GM21381 (cell line): ENCODE results near the gene PLPP3.

Experiments
- ATAC-seq: cut with Tn5 transposase; IDR thresholded peaks from one replicate; pipeline ENCODE4 v1.9.1; 2021; ENCODE audit warnings: mild to moderate bottlenecking, moderate library complexity; ENCODE audit not compliant: unreplicated experiment

Gene PLPP3

GRCh38 chr1:56466538-56466937 lies 112.8 kb downstream of the PLPP3 start:
- ATAC-seq: no peak

- ATAC-seq: no peak
Measured at GRCh38 chr1:56464294-56464693, 115.1 kb downstream of the PLPP3 start.

GRCh38 chr1:56463376-56463775 lies 116.0 kb downstream of the PLPP3 start:
- ATAC-seq: no peak

- no peak for ATAC-seq
Measured at GRCh38 chr1:56462209-56462608, 117.2 kb downstream of the PLPP3 start.

- no peak for ATAC-seq
Measured at GRCh38 chr1:56461158-56462127, 117.9 kb downstream of the PLPP3 start.

- no peak for ATAC-seq
Measured at GRCh38 chr1:56459260-56459659, 120.1 kb downstream of the PLPP3 start.

- no peak for ATAC-seq
Measured at GRCh38 chr1:56457756-56458375, 121.5 kb downstream of the PLPP3 start.

- no peak for ATAC-seq
Measured at GRCh38 chr1:56456435-56457101, 122.8 kb downstream of the PLPP3 start.

- ATAC-seq: no peak
Measured at GRCh38 chr1:56453417-56454078, 125.8 kb downstream of the PLPP3 start.

GRCh38 chr1:56453016-56453415 lies 126.3 kb downstream of the PLPP3 start:
- no peak for ATAC-seq

GRCh38 chr1:56452027-56453011 lies 127.0 kb downstream of the PLPP3 start:
- no peak for ATAC-seq

- ATAC-seq: no peak
Measured at GRCh38 chr1:56451491-56451890, 127.9 kb downstream of the PLPP3 start.

GRCh38 chr1:56450004-56450666 lies 129.2 kb downstream of the PLPP3 start:
- ATAC-seq: no peak

GRCh38 chr1:56448529-56449300 lies 130.6 kb downstream of the PLPP3 start:
- no peak for ATAC-seq

GRCh38 chr1:56447823-56448222 lies 131.5 kb downstream of the PLPP3 start:
- ATAC-seq: no peak

- no peak for ATAC-seq
Measured at GRCh38 chr1:56446531-56447098, 132.7 kb downstream of the PLPP3 start.

GRCh38 chr1:56444960-56445646 lies 134.3 kb downstream of the PLPP3 start:
- no peak for ATAC-seq
